Right kidney (tissue), 1 donor: ENCODE measurements around the gene SLC35A4.
A peak's percentile ranks its signal among the peaks of the same experiment; 100 is the strongest.
"Not testable (repeated sequence)": the region's sequence is repeated elsewhere in the genome, so short reads cannot be mapped to it uniquely, and the experiment has no call there.

Source experiments
- DNase-seq: peaks from one replicate; pipeline ENCODE4 v3.0.0-alpha.2; 2016

Gene SLC35A4

GRCh38 chr5:140557136-140557805 lies 7.4 kb upstream of the SLC35A4 start, which contains the start of gene SRA1:
TSS of gene SRA1 (minus strand) at chr5:140557473. CDS start at chr5:140557452, 21 bp downstream.
- DNase-seq, result peak; percentile 93

- DNase-seq, result no peak
Measured at GRCh38 chr5:140557965-140558364, 6.7 kb upstream of the SLC35A4 start.

GRCh38 chr5:140558542-140558941 lies 6.1 kb upstream of the SLC35A4 start:
- DNase-seq, result no peak

- DNase-seq, result no peak
Measured at GRCh38 chr5:140560227-140560626, 4.4 kb upstream of the SLC35A4 start.

- no peak for DNase-seq
Measured at GRCh38 chr5:140561753-140562523, 2.7 kb upstream of the SLC35A4 start.

- DNase-seq, result no peak
Measured at GRCh38 chr5:140563596-140563995, 1.0 kb upstream of the SLC35A4 start.

GRCh38 chr5:140565024-140565779 lies 574 bp downstream of the SLC35A4 start:
- DNase-seq, result no peak

- DNase-seq, result no peak
Measured at GRCh38 chr5:140565780-140566095, 1.1 kb downstream of the SLC35A4 start.

GRCh38 chr5:140566665-140567064 lies 2.0 kb downstream of the SLC35A4 start:
- DNase-seq, result no peak

- DNase-seq, result no peak
Measured at GRCh38 chr5:140567136-140567818, 2.6 kb downstream of the SLC35A4 start.

GRCh38 chr5:140567871-140568270 lies 3.2 kb downstream of the SLC35A4 start:
- DNase-seq, result no peak

- DNase-seq, result no peak
Measured at GRCh38 chr5:140568443-140569063, 3.9 kb downstream of the SLC35A4 start.

GRCh38 chr5:140569197-140569596 lies 4.6 kb downstream of the SLC35A4 start:
- DNase-seq, result no peak

- DNase-seq, result no peak
Measured at GRCh38 chr5:140570058-140570457, 5.4 kb downstream of the SLC35A4 start.

GRCh38 chr5:140570488-140570887 lies 5.9 kb downstream of the SLC35A4 start:
- DNase-seq, result no peak

- no peak for DNase-seq
Measured at GRCh38 chr5:140571105-140571504, 6.5 kb downstream of the SLC35A4 start.

- no peak for DNase-seq
Measured at GRCh38 chr5:140573683-140574082, 9.1 kb downstream of the SLC35A4 start.

GRCh38 chr5:140574165-140574564 lies 9.5 kb downstream of the SLC35A4 start:
- DNase-seq, result no peak

GRCh38 chr5:140575309-140575708 lies 10.7 kb downstream of the SLC35A4 start:
- no peak for DNase-seq

GRCh38 chr5:140576776-140577201 lies 12.2 kb downstream of the SLC35A4 start:
- DNase-seq, result no peak

GRCh38 chr5:140579188-140579747 lies 14.6 kb downstream of the SLC35A4 start:
- DNase-seq, result not testable (repeated sequence)

- no peak for DNase-seq
Measured at GRCh38 chr5:140587495-140587894, 22.9 kb downstream of the SLC35A4 start.
